Astrocyte (in vitro differentiated cells and primary cell): ENCODE data around the gene LRRC26. TPM values are rescaled to one million over a fixed set of nuclear protein-coding genes. Genes with fewer than 3 reads are reported as not detected.

Source experiments
- DNase-seq: peaks from one replicate; pipeline ENCODE4 v3.0.0-alpha.2; 2010; ENCODE audit warnings: low read depth
- FAIRE-seq: peaks from 2 replicates; lab custom pipeline; 2011; peaks lifted over from hg19 to GRCh38; lab: Jason Lieb, UNC
- H2AFZ ChIP-seq: 2 replicates; pipeline ENCODE4 v1.6.0; 2012; ENCODE audit warnings: low read depth, low read length, inconsistent platforms
- H3K27ac ChIP-seq: 2 replicates; pipeline ENCODE4 v1.5.1; 2011; ENCODE audit warnings: low read depth, low read length, inconsistent platforms
- H3K27me3 ChIP-seq: 2 replicates; pipeline ENCODE4 v1.6.0; 2011; ENCODE audit warnings: low read length, inconsistent platforms; ENCODE audit not compliant: insufficient read depth
- H3K36me3 ChIP-seq: 2 replicates; pipeline ENCODE4 v1.5.1; 2011; ENCODE audit warnings: low read length, inconsistent platforms; ENCODE audit not compliant: insufficient read depth
- H3K4me1 ChIP-seq: 2 replicates; pipeline ENCODE4 v1.5.1; 2011; ENCODE audit warnings: low read length, inconsistent platforms; ENCODE audit not compliant: insufficient read depth
- H3K4me2 ChIP-seq: 2 replicates; pipeline ENCODE4 v1.6.0; 2012; ENCODE audit warnings: low read length, inconsistent platforms
- H3K4me3 ChIP-seq: 2 replicates; pipeline ENCODE4 v1.5.1; 2011; ENCODE audit warnings: low read depth, mild to moderate bottlenecking, low read length, inconsistent platforms; ENCODE audit not compliant: insufficient read depth
- H3K79me2 ChIP-seq: 2 replicates; pipeline ENCODE4 v1.6.0; 2012; ENCODE audit warnings: mild to moderate bottlenecking, low read length, inconsistent platforms; ENCODE audit not compliant: insufficient read depth
- H3K9ac ChIP-seq: 2 replicates; pipeline ENCODE4 v1.6.0; 2012; ENCODE audit warnings: mild to moderate bottlenecking, low read length, inconsistent platforms
- H3K9me3 ChIP-seq: 2 replicates; pipeline ENCODE4 v1.5.1; 2012; ENCODE audit warnings: low read depth, mild to moderate bottlenecking, low read length, inconsistent platforms; ENCODE audit not compliant: insufficient read depth
- H4K20me1 ChIP-seq: 2 replicates; pipeline ENCODE4 v1.6.0; 2012; ENCODE audit warnings: low read length, inconsistent platforms; ENCODE audit not compliant: insufficient read depth
- H3K27ac Mint-ChIP-seq: one replicate; pipeline ENCODE4 v1.8.0; 2021; ENCODE audit warnings: mild to moderate bottlenecking, mixed read lengths; ENCODE audit not compliant: unreplicated experiment
- H3K27me3 Mint-ChIP-seq: one replicate; pipeline ENCODE4 v1.8.0; 2021; ENCODE audit warnings: low read depth, mixed read lengths; ENCODE audit not compliant: unreplicated experiment
- H3K36me3 Mint-ChIP-seq: one replicate; pipeline ENCODE4 v1.8.0; 2021; ENCODE audit warnings: low read depth, mixed read lengths; ENCODE audit not compliant: unreplicated experiment
- H3K4me1 Mint-ChIP-seq: one replicate; pipeline ENCODE4 v1.8.0; 2021; ENCODE audit warnings: low read depth, mixed read lengths; ENCODE audit not compliant: unreplicated experiment
- H3K4me3 Mint-ChIP-seq: one replicate; pipeline ENCODE4 v1.8.0; 2021; ENCODE audit warnings: mild to moderate bottlenecking, moderate library complexity, mixed read lengths; ENCODE audit not compliant: unreplicated experiment
- H3K9me3 Mint-ChIP-seq: one replicate; pipeline ENCODE4 v1.8.0; 2021; ENCODE audit warnings: mild to moderate bottlenecking, mixed read lengths; ENCODE audit not compliant: unreplicated experiment
- CTCF ChIP-seq: IDR thresholded peaks from 2 replicates; pipeline ENCODE4 v1.5.1; 2011; ENCODE audit warnings: low read depth, mild to moderate bottlenecking, inconsistent platforms, low read length, moderate library complexity; ENCODE audit not compliant: insufficient read depth
- EZH2 ChIP-seq: IDR thresholded peaks from 2 replicates; pipeline ENCODE4 v1.6.1; 2012; ENCODE audit warnings: mild to moderate bottlenecking, low read length, inconsistent platforms; ENCODE audit not compliant: insufficient read depth
- total RNA-seq: library from RNA; stranded (reverse); gene quantifications from 2 replicates; pipeline ENCODE4 v1.2.1, GENCODE V29; 2021

Gene LRRC26
- total RNA-seq, 1 donor from 2014 or later: not detected

GRCh38 chr9:137128862-137129455, 40.9 kb downstream of the LRRC26 start:
- H3K27ac Mint-ChIP-seq: peak overlapping the region; percentile 87
- Histone ChIP-seq H3K27ac (peak overlapping the region; percentile 37), H3K9ac (peak overlapping the region; percentile 82)

GRCh38 chr9:137128158-137128861, 41.5 kb downstream of the LRRC26 start:
- peak overlapping the region; percentile 87 for H3K27ac Mint-ChIP-seq
- H3K27me3 Mint-ChIP-seq: peaks cover 2% of the 10 kb centered on the region
- TF ChIP-seq EZH2 (no peak), CTCF (no peak)
- H3K36me3 Mint-ChIP-seq: peaks cover 1% of the 10 kb centered on the region
- H3K4me3 Mint-ChIP-seq: peak overlapping the region; percentile 96
- no peak for DNase-seq
- Histone ChIP-seq H3K4me2 (peak overlapping the region; percentile 90), H3K79me2 (peaks cover 39% of the 10 kb centered on the region), H3K27ac (no peak overlapping the region), H2AFZ (no peak overlapping the region), H3K4me1 (peaks cover 20% of the 10 kb centered on the region), H3K9me3 (no peaks in the 10 kb centered on the region), H3K9ac (peak overlapping the region; percentile 82), H3K36me3 (no peaks in the 10 kb centered on the region), H3K27me3 (no peaks in the 10 kb centered on the region), H4K20me1 (peaks cover 22% of the 10 kb centered on the region), H3K4me3 (peak overlapping the region; percentile 76)
- FAIRE-seq: no peak
- H3K4me1 Mint-ChIP-seq: peaks cover 20% of the 10 kb centered on the region
- H3K9me3 Mint-ChIP-seq: no peaks in the 10 kb centered on the region

More at GRCh38 chr9:137128862-137129455, 40.9 kb downstream of the LRRC26 start:
- H2AFZ ChIP-seq: peak overlapping the region; percentile 93
- FAIRE-seq (no peak), DNase-seq (no peak)
- H3K27me3 ChIP-seq: no peaks in the 10 kb centered on the region
- peaks cover 36% of the 10 kb centered on the region for H3K79me2 ChIP-seq
- no peaks in the 10 kb centered on the region for H3K36me3 ChIP-seq
- H3K9me3 ChIP-seq: no peaks in the 10 kb centered on the region
- peaks cover 2% of the 10 kb centered on the region for H3K27me3 Mint-ChIP-seq
- peak overlapping the region; percentile 90 for H3K4me2 ChIP-seq
- H3K4me3 ChIP-seq: peak overlapping the region; percentile 76
- TF ChIP-seq EZH2 (no peak), CTCF (no peak)
- no peaks in the 10 kb centered on the region for H3K9me3 Mint-ChIP-seq
- H3K4me1 Mint-ChIP-seq: peaks cover 20% of the 10 kb centered on the region
- H4K20me1 ChIP-seq: peaks cover 16% of the 10 kb centered on the region
- H3K36me3 Mint-ChIP-seq: peaks cover 1% of the 10 kb centered on the region
- peaks cover 20% of the 10 kb centered on the region for H3K4me1 ChIP-seq
- H3K4me3 Mint-ChIP-seq: peak overlapping the region; percentile 96
